PC-9 (cell line): ENCODE results near the gene CRELD1. TPM values are rescaled to one million over a fixed set of nuclear protein-coding genes. Genes with fewer than 3 reads are reported as not detected.

Experiments
- BruUV-seq: library from RNA; stranded (reverse); fragments of 400-500 nt; replicated peaks from 2 replicates; lab custom pipeline; 2021; lab: Mats Ljungman, UMichigan
- CTCF ChIA-PET: fragments of 300-600 bp; sonication (Branson Sonifier 250); formaldehyde crosslinking; loops from one replicate; lab custom pipeline; 2022; ENCODE audit warnings: antibody characterized with exemption; lab: Charles Lee
- POLR2A ChIA-PET: fragments of 300-600 bp; sonication (Branson Sonifier 250); formaldehyde crosslinking; loops from one replicate; lab custom pipeline; 2022; ENCODE audit warnings: antibody characterized with exemption; ENCODE audit not compliant: unreplicated experiment; lab: Charles Lee
- DNase-seq, 2 experiments: peaks; one replicate each; pipeline versions ENCODE4 v3.0.0 to v3.0.0-alpha.2; 2015 to 2022; ENCODE audit warnings: mixed read lengths in 1 of 2
- H2AFZ ChIP-seq: fragments of 200-600 bp; sonication (generic); 2 replicates; pipeline ENCODE4 v1.8.1; 2017; ENCODE audit warnings: antibody characterized with exemption
- H3F3A ChIP-seq: fragments of 200-600 bp; sonication (generic); 2 replicates; pipeline ENCODE4 v1.8.1; 2017; ENCODE audit warnings: antibody characterized with exemption, mild to moderate bottlenecking, low read depth; ENCODE audit not compliant: insufficient read depth
- H3K27ac ChIP-seq: fragments of 200-600 bp; sonication (generic); 2 replicates; pipeline ENCODE4 v1.6.1; 2016; ENCODE audit warnings: mixed run types
- H3K27me3 ChIP-seq: fragments of 200-600 bp; sonication (generic); 2 replicates; pipeline ENCODE4 v1.6.1; 2016; ENCODE audit warnings: low read depth, mixed run types; ENCODE audit not compliant: insufficient read depth
- H3K36me3 ChIP-seq: fragments of 200-600 bp; sonication (generic); 2 replicates; pipeline ENCODE4 v1.6.1; 2016; ENCODE audit warnings: low read depth, mixed run types
- H3K4me1 ChIP-seq: fragments of 200-600 bp; sonication (generic); replicated peaks from 2 replicates; pipeline ENCODE4 v1.6.1; 2016; ENCODE audit warnings: mixed run types; ENCODE audit not compliant: insufficient read depth
- H3K4me2 ChIP-seq: fragments of 200-600 bp; sonication (generic); 2 replicates; pipeline ENCODE4 v1.6.1; 2017; ENCODE audit warnings: mixed run types
- H3K4me3 ChIP-seq: fragments of 200-600 bp; sonication (generic); 2 replicates; pipeline ENCODE4 v1.6.1; 2016; ENCODE audit warnings: mixed run types
- H3K79me2 ChIP-seq: fragments of 200-600 bp; sonication (generic); 2 replicates; pipeline ENCODE4 v1.6.1; 2017; ENCODE audit warnings: low read depth, mixed run types
- H3K9me2 ChIP-seq: fragments of 200-600 bp; sonication (generic); 2 replicates; pipeline ENCODE4 v1.8.1; 2017; ENCODE audit warnings: mild to moderate bottlenecking; ENCODE audit not compliant: insufficient read depth
- H3K9me3 ChIP-seq: fragments of 200-600 bp; sonication (generic); 2 replicates; pipeline ENCODE4 v1.8.1; 2016; ENCODE audit warnings: low read depth; ENCODE audit not compliant: insufficient read depth
- H4K20me1 ChIP-seq: fragments of 200-600 bp; sonication (generic); 2 replicates; pipeline ENCODE4 v1.8.1; 2017; ENCODE audit not compliant: insufficient read depth
- CTCF ChIP-seq: fragments of 200-600 bp; sonication (generic); conservative IDR thresholded peaks from 2 replicates; pipeline ENCODE4 v1.6.1; 2017; ENCODE audit warnings: mixed run types, antibody characterized with exemption, mild to moderate bottlenecking, moderate library complexity
- EZH2 ChIP-seq: fragments of 200-600 bp; sonication (generic); IDR thresholded peaks from 2 replicates; pipeline ENCODE4 v1.8.0; 2017; ENCODE audit warnings: antibody characterized with exemption, low read depth
- intact Hi-C: fragments of 100-400 bp; cut with micrococcal nuclease; formaldehyde crosslinking; loops from one replicate; pipeline ENCODE4 v1.10.0; 2022; ENCODE audit not compliant: unreplicated experiment
- total RNA-seq: library from RNA; stranded (reverse); gene quantifications from 2 replicates; pipeline ENCODE4 v1.2.3, GENCODE V29; 2021

The CRELD1 gene
- total RNA-seq, 1 experiment from 2014 or later, result 30.7 TPM

GRCh38 chr3:9947025-9947995, 13.7 kb downstream of the CRELD1 start:
- H3K79me2 ChIP-seq, result peaks cover 6% of the 10 kb centered on the region; the same call in 1 of the 2 replicates
- H3K4me1 ChIP-seq, result peaks cover 6% of the 10 kb centered on the region
- no peaks in the 10 kb centered on the region for H3K9me3 ChIP-seq
- H3K36me3 ChIP-seq, result no peaks in the 10 kb centered on the region
- no peak for TF ChIP-seq EZH2
- TF ChIP-seq CTCF, result peak; percentile 55; the same call in 1 of the 2 replicates
- peak overlapping the region; percentile 72 for H3K4me3 ChIP-seq
- H3K4me2 ChIP-seq, result peak overlapping the region; percentile 88
- H3K27me3 ChIP-seq, result no peaks in the 10 kb centered on the region
- H4K20me1 ChIP-seq, result no peaks in the 10 kb centered on the region
- intact Hi-C loops, result loop anchor here (1.0 to 10.0 kb wide), 6 partner anchors 29 to 233 kb away; partner anchors contain the start of genes FANCD2 and TTLL3
- peaks cover 17% of the 10 kb centered on the region; the same call in 1 of the 2 replicates for H3F3A ChIP-seq
- H3K9me2 ChIP-seq, result no peaks in the 10 kb centered on the region
- no TSS peak for BruUV-seq
- DNase-seq, result peak; percentile 72 to 87
- POLR2A ChIA-PET, result interaction anchor here (0.5 to 0.9 kb wide), 3 partner anchors 30 to 194 kb away, joined by 3 to 7 read pairs (median 3); partner anchors contain the start of gene VHL
- peak overlapping the region; percentile 98 for H2AFZ ChIP-seq
- H3K27ac ChIP-seq, result no peak overlapping the region
- CTCF ChIA-PET, result interaction anchor here (0.9 to 1.3 kb wide), 4 partner anchors 14 to 99 kb away, joined by 3 to 4 read pairs (median 3); partner anchors contain the start of gene CRELD1

- Histone ChIP-seq H3K27me3 (no peaks in the 10 kb centered on the region), H3K4me2 (no peak overlapping the region; the same call in 1 of the 2 replicates), H3K36me3 (no peaks in the 10 kb centered on the region), H2AFZ (no peak overlapping the region), H3K4me3 (no peak overlapping the region), H3K9me3 (no peaks in the 10 kb centered on the region), H3F3A (peaks cover 12% of the 10 kb centered on the region; the same call in 1 of the 2 replicates), H3K79me2 (peaks cover 6% of the 10 kb centered on the region; the same call in 1 of the 2 replicates), H3K4me1 (peaks cover 6% of the 10 kb centered on the region), H3K27ac (no peak overlapping the region), H4K20me1 (no peaks in the 10 kb centered on the region), H3K9me2 (no peaks in the 10 kb centered on the region)
- DNase-seq, result no peak
- POLR2A ChIA-PET, result no interaction called here
- intact Hi-C loops, result loop anchor here (5.0 to 10.0 kb wide), 2 partner anchors 121 to 234 kb away; no protein-coding TSS in a partner anchor
- CTCF ChIA-PET, result no interaction called here
- BruUV-seq, result no TSS peak
- no peak for TF ChIP-seq EZH2
- TF ChIP-seq CTCF, result no peak
Observed at GRCh38 chr3:9948586-9948985, 15.0 kb downstream of the CRELD1 start.

GRCh38 chr3:9949115-9949514, 15.5 kb downstream of the CRELD1 start:
- no TSS peak for BruUV-seq
- H4K20me1 ChIP-seq, result no peaks in the 10 kb centered on the region
- H3K4me1 ChIP-seq, result peaks cover 6% of the 10 kb centered on the region
- POLR2A ChIA-PET, result no interaction called here
- CTCF ChIA-PET, result interaction anchor here (0.5 kb wide), 1 partner anchor 10 kb away, joined by 6 read pairs; no protein-coding TSS in a partner anchor
- no peaks in the 10 kb centered on the region for H3K36me3 ChIP-seq
- intact Hi-C loops, result loop anchor here (5.0 to 10.0 kb wide), 2 partner anchors 122 to 234 kb away; no protein-coding TSS in a partner anchor
- H3K4me3 ChIP-seq, result no peak overlapping the region
- no peak overlapping the region for H3K27ac ChIP-seq
- peaks cover 6% of the 10 kb centered on the region; the same call in 1 of the 2 replicates for H3K79me2 ChIP-seq
- no peak for TF ChIP-seq CTCF
- TF ChIP-seq EZH2, result no peak
- no peaks in the 10 kb centered on the region for H3K9me2 ChIP-seq
- peaks cover 6% of the 10 kb centered on the region; the same call in 1 of the 2 replicates for H3F3A ChIP-seq
- H2AFZ ChIP-seq, result no peak overlapping the region
- no peaks in the 10 kb centered on the region for H3K27me3 ChIP-seq
- DNase-seq, result no peak
- H3K9me3 ChIP-seq, result no peaks in the 10 kb centered on the region
- no peak overlapping the region for H3K4me2 ChIP-seq
